HL-60/S4 treated with phorbol 12-myristate 13-acetate at 8.2 ng/mL for 4 days and 3 days (cell line): ENCODE data around the gene LRRC61.
"Not testable (repeated sequence)": the region's sequence is repeated elsewhere in the genome, so short reads cannot be mapped to it uniquely, and the experiment has no call there.

Experiments used
- in situ Hi-C: fragments of 300-500 bp; cut with MboI; formaldehyde crosslinking; loops from 2 replicates; pipeline ENCODE4 v1.15.0; 2022; ENCODE audit warnings: low sequenced_read_pairs

The LRRC61 gene

DNA sequence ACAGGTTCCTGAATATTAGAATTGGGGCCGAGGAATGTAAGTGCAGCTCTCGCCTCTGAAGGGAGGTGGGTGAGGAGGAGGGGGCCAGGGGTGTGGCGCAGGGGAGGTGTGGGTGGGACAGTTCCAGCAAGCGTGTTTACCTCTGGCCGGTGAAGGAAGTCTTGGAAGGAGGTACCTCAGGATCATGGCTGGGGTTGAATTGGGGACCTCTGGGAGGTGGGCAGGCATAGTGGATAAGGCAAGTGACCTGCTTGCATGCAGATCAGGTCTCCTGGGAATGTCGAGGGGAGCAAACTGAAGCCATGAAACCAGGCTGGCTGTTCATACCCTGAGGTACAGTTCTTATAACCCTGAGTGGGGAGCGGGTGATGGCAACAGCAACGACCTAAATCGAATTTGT lies 57.9 kb downstream of the LRRC61 start:
- in situ Hi-C loops, result no loop called here

DNA sequence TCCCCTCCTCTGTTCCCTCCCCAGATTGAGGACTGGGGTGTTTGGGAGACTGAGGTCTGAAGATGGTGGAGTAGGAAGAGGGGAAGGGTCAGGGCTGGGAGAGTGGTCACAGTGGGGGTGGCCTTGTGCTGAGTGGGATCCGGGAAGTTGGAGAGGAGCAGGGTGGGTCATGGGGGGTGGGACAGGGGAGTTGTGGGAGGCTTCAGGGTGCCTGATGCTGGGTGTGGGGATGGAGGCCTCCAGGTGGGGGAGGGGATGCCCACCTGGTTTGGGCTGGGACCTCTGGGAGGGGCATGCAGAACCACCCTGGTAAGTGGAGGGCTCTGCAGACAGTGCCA lies 58.6 kb downstream of the LRRC61 start:
- in situ Hi-C loops, result no loop called here

DNA sequence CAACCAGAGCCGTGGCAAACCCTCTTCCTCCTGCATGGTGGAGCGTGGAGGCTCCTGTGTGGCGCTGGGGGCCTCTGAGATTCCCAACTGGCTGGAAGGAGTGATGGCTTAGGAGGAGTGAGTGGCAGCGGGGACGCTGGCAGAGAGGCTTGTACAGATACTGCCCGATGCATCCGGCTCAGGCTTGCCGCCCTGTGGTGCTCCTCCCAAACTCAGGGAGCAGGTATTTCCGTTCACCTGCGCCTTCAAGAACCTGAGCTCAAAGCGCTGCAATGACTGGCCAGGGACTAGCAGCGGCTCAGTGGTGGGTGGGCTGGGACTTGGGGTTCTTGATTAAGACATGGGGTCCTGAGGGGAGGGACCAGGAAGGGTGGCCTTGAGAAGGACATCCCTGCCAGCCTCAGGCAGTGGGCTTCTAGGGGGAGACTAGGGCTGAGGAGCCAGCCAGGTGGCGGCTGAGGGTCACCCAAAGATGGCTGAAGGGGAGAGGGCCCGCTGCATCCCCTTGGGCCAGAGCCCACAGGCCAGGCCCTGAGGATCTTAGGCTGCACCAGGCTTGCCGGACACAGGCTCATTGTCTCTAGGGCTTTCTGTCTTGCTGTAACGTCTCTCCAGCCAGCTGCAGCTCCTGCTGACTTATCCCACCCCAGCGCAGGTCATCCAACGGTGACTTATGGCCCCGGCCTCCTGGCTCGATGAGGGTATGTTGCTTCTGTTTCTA lies 59.1 kb downstream of the LRRC61 start:
- in situ Hi-C loops, result no loop called here

DNA sequence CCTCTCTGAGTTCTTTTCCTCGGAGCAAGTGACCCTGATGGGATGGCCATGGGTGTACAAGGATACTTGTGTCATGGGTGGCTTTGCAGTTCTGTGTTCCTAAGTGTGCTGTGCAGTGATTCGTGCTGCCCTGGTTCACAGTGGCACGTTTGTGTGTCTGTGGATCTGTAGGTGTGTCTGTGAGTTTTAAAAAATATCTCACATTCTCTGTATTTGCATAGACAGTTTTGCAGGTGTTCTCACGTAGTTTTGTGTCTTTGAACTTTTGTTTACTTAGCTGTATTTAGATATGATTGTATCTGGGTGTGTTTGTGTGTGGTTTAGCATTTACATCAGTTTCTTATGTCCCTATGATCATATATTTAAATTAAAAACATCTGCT lies 59.7 kb downstream of the LRRC61 start:
- in situ Hi-C loops, result no loop called here

DNA sequence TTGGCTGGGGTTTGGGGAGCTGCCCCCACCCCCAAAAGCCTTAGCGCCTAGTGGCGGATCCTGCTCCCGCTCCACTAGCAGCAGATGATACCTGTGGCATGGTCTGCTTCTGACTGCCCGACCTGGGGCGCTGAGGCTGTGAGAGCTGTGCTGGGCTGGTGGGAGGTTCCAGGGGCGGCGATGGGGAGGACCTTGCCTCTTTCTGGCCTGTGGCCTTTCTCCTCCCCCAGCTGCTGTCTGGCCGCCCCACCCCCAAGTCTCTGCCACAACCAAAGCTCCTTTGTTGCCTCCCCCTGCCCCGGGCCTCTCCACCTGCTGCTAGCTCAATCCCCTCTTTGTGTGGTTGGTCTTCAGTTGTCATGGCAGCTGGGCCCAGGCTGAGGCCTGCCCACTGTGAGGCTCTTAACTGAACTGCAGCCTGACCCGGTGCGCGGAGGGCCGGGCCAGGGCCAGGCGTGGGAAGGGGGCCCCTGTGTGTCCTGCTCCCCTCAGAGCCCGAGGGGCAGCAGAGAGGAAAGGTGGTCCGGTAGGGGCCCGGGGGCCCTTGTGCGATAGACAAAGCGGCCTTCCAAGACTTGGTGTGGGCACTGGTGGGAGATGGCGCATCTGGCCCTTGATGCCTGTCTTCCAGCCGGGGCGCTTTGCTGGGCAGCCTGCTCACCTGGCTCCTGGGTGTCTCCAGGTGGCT lies 60.7 kb downstream of the LRRC61 start:
- in situ Hi-C loops, result no loop called here

DNA sequence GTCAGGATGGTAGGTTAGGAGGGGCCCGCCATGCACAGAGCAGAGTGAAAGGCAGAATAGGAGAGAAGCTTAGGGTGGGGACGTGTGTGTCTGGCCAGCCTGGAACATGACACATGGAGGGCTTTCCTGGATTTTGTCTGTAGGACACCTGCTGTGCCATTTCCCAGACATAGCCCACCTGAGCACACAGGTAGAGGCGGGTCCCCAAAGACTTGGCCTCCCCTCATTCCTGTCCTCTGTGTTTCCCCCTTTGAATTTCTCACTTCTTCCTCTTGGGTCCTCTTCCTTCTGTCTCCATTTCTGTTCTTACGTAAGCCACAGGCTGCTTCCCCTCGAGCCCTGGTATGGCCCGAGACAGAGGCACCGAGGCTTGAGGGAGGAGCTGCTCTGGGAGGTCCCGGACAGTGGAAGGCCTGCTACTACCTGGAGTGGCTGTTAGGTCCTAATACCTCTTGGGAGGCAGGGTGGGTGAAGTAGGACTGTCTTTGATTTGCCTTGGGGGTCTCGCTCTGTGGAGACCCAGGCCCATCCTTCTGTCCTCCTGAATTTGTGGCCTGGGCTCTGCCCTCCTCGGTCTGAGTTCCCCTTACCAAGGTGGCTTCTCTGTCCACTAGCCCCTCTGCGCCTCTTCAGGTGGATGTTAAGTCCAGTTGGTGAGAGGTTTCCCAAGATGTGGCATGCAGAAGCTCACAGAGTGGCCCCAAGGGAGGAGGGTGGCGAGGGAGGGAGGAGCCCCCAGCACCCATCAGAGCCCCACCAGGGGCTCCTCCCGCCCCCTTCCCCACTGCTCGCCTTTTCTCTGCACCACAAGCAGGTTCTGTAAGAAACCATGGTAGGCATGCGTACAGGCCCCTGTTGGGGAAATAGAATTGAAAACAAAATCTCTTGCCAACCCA lies 61.5 kb downstream of the LRRC61 start:
- in situ Hi-C loops, result no loop called here

DNA sequence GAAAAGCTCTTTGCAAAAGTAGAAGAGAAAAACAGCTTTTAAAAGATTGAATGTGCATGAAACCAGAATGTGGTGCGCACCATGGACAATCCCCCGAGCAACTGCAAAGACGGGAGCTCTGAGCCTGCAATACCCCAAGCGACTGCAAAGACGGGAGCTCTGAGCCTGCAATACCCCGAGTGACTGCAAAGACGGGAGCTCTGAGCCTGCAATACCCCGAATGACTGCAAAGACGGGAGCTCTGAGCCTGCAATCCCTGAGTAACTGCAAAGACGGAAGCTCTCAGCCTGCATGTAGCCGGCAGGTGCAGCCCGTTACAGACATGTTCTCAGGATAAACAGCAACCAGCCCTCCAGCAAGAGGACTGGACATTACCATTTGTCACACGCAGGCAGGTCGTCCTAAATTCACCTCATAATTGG lies 62.2 kb downstream of the LRRC61 start:
- in situ Hi-C loops, result no loop called here

DNA sequence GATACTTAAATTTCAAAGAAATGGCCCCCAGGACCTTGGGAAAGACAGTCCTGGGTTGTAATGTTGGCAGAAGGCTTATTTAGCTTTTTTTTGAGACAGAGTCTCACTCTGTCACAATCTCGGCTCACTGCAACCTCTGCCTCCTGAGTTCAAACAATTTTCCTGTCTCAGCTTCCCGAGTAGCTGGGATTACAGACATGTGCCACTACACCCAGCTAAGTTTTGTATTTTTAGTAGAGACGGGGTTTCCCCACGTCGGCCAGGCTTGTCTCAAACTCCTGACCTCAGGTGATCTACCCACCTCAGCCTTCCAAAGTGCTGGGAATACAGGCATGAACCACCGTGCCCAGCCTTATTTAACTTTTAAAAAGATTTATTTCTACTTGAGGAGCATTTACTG lies 62.7 kb downstream of the LRRC61 start:
- in situ Hi-C loops, result not testable (repeated sequence)
